Keratinocyte (primary cell): Measurements from ENCODE around the gene PITPNM3.

Source experiments
- EZH2 ChIP-seq: IDR thresholded peaks from one replicate; pipeline ENCODE4 v1.6.1; 2012; ENCODE audit warnings: inconsistent platforms, mild to moderate bottlenecking, low read length, moderate library complexity
- TF ChIP-seq, protein P1 (sequence below), 3 experiments: IDR thresholded peaks in 1 of 3; conservative IDR thresholded peaks in 1 of 3; optimal IDR thresholded peaks in 1 of 3; 2 replicates in 2 of 3; 3 replicates in 1 of 3; pipeline versions ENCODE3 to v1.5.1; 2011; ENCODE audit warnings: low read length in 3 of 3, mild to moderate bottlenecking in 3 of 3, moderate library complexity in 2 of 3, control low read depth in 1 of 3, inconsistent platforms in 1 of 3; ENCODE audit not compliant: insufficient read depth in 2 of 3; ENCODE audit errors: extremely low read depth in 1 of 3

DNA sequence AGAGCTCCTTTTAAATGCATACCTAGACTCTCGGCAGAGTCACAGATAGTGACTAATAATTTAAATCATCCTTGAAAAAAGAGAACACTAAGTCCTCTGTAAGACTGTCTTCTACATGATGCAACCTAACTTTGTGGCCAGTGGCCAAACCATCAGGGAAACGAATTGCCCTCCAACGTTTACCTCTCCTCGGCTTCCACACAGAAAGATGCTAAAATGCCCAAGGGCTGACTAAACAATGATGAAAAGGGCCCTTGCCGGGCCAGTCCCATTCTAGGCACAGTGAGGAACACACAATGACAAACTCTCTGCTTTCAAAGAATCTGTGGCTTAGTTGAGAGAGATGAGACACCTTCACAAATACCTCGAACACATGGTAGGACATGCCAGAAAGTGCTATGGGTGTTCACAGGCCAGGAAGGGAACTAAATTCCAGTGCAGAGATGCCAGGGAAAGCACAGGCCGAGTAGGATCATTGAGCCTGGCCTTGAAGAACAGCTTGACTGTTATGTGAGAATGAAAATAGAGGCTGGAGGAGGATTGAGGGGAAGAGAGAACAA lies 35.3 kb upstream of the PITPNM3 start:
- TF ChIP-seq, protein P1, sequence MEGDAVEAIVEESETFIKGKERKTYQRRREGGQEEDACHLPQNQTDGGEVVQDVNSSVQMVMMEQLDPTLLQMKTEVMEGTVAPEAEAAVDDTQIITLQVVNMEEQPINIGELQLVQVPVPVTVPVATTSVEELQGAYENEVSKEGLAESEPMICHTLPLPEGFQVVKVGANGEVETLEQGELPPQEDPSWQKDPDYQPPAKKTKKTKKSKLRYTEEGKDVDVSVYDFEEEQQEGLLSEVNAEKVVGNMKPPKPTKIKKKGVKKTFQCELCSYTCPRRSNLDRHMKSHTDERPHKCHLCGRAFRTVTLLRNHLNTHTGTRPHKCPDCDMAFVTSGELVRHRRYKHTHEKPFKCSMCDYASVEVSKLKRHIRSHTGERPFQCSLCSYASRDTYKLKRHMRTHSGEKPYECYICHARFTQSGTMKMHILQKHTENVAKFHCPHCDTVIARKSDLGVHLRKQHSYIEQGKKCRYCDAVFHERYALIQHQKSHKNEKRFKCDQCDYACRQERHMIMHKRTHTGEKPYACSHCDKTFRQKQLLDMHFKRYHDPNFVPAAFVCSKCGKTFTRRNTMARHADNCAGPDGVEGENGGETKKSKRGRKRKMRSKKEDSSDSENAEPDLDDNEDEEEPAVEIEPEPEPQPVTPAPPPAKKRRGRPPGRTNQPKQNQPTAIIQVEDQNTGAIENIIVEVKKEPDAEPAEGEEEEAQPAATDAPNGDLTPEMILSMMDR (optimal IDR thresholded peaks at IDR 0.05 in 1 of 3, IDR thresholded peaks at IDR 0.05 in 1 of 3, conservative IDR thresholded peaks at IDR 0.05 in 1 of 3; ENCODE audit: extremely low read depth in 1 of 3, insufficient read depth in 2 of 3, low read length in 3 of 3) = no peak
- no peak for TF ChIP-seq EZH2
